ENCODE measurements around the gene ATL2.

Gene ATL2

GRCh38 chr2:38371235-38371634 is 5.8 kb downstream of the ATL2 start:
- no peak for TF ChIP-seq CTCF (IDR thresholded peaks at IDR 0.05; ENCODE audit: control extremely low read depth, extremely low read depth, low read depth, missing control alignments)
- DNase-seq (ENCODE audit: extremely low spot score) = no peak
- ChIA-PET CTCF (no interaction called here), POLR2A (no interaction called here)

GRCh38 chr2:38370664-38371063 is 6.4 kb downstream of the ATL2 start:
- ChIA-PET CTCF (no interaction called here), POLR2A (no interaction called here)
- no peak for TF ChIP-seq CTCF (IDR thresholded peaks at IDR 0.05; ENCODE audit: control extremely low read depth, extremely low read depth, low read depth, missing control alignments)
- DNase-seq (ENCODE audit: extremely low spot score) = no peak

GRCh38 chr2:38362232-38362631 is 14.8 kb downstream of the ATL2 start:
- no peak for TF ChIP-seq CTCF (IDR thresholded peaks at IDR 0.05; ENCODE audit: control extremely low read depth, extremely low read depth, low read depth, missing control alignments)
- ChIA-PET POLR2A (interaction anchor here (0.6 kb wide), 1 partner anchor 216 kb away, joined by 3 read pairs; no protein-coding TSS in a partner anchor), CTCF (interaction anchor here (1.0 to 2.9 kb wide), 3 partner anchors 14 to 46 kb away, joined by 4 to 27 read pairs (median 7); partner anchors contain the start of gene ATL2)
- DNase-seq (ENCODE audit: extremely low spot score) = no peak

GRCh38 chr2:38360177-38360576 is 16.9 kb downstream of the ATL2 start:
- POLR2A ChIA-PET = interaction anchor here (0.6 kb wide), 2 partner anchors 59 to 751 kb away, joined by 5 to 6 read pairs; no protein-coding TSS in a partner anchor
- TF ChIP-seq CTCF (IDR thresholded peaks at IDR 0.05; ENCODE audit: control extremely low read depth, extremely low read depth, low read depth, missing control alignments) = no peak
- CTCF ChIA-PET = interaction anchor here (1.0 to 1.2 kb wide), 2 partner anchors 15 to 45 kb away, joined by 4 read pairs; no protein-coding TSS in a partner anchor
- DNase-seq (ENCODE audit: extremely low spot score) = no peak

- no peak for TF ChIP-seq CTCF (IDR thresholded peaks at IDR 0.05; ENCODE audit: control extremely low read depth, extremely low read depth, low read depth, missing control alignments)
- DNase-seq (ENCODE audit: extremely low spot score) = no peak
- ChIA-PET CTCF (interaction anchor here (1.2 to 2.0 kb wide), 3 partner anchors 23 to 38 kb away, joined by 3 to 6 read pairs (median 3); no protein-coding TSS in a partner anchor), POLR2A (interaction anchor here (1.1 kb wide), 1 partner anchor 398 kb away, joined by 3 read pairs; the partner anchor contains the start of gene SRSF7)
Measured at GRCh38 chr2:38353402-38353801, 23.7 kb downstream of the ATL2 start.

- DNase-seq (ENCODE audit: extremely low spot score) = no peak
- TF ChIP-seq CTCF (IDR thresholded peaks at IDR 0.05; ENCODE audit: control extremely low read depth, extremely low read depth, low read depth, missing control alignments) = no peak
- ChIA-PET CTCF (interaction anchor here (1.2 kb wide), 1 partner anchor 37 kb away, joined by 3 read pairs; no protein-coding TSS in a partner anchor), POLR2A (no interaction called here)
Measured at GRCh38 chr2:38352336-38352735, 24.7 kb downstream of the ATL2 start.

All from GM10248 (cell line).